COLO668 (cell line): ENCODE results near the gene IP6K3.
A peak's percentile ranks its signal among the peaks of the same experiment; 100 is the strongest.

Experiments
- DNase-seq: peaks from one replicate; lab custom pipeline; 2025; ENCODE audit not compliant: unreplicated experiment; lab: John Stamatoyannopoulos, UW

IP6K3 gene

GRCh38 chr6:33724102-33725023 lies 22.3 kb downstream of the IP6K3 start:
- no peak for DNase-seq

DNA sequence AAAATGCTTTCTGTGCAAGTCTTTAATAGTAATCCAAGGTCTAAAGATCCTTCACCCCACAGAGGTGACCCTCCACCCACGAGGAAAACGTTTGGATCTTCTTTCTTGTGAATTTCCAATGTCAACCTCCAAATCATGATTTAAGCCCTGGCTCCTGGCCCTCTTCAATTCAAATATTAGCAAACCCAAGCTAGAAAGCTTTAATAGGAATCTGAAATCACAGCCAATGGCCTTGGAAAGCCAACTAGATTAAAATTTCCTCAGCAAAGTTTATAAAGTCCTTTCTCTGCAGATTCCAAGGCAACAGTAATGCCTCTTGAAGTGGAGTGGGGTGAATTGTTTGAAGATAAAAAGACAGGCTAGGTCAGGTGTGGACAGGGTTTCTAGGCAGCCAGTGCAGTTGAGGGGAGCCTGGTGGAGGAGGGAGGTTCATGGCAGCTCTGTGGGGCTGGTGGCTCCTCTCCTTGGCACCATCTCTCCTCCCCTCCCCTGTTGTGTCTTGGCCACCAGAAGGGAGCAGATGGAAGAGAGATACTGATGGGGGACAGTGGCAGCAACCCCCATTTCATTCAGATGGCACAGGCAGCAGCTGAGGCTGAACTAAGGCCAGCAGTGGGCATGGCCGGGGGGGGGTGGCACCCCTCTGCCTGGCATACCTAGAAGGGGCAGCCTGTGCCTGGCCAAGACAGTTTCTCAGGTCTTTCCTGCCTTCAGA lies 23.2 kb downstream of the IP6K3 start:
- no peak for DNase-seq

- DNase-seq = no peak
Measured at GRCh38 chr6:33722103-33722623, 24.5 kb downstream of the IP6K3 start.

DNA sequence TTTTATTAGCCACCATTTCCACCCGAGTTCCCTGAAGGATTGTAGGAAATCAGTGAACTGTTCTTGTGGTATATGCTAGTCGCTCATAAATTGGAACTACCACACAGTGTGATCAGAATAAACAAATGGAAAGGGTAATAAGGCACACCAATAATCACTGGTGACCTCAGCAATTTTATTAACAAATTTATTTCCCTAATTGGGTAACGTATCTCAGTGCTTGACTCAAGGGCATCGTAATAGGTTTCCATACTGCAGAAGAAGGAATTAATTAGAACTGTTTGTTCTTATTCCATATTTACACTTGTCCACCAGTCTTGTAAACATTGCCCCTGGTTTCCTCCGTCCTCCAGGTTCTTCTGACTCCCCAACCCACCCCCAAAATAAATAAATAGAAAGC lies 25.2 kb downstream of the IP6K3 start:
- no peak for DNase-seq

DNA sequence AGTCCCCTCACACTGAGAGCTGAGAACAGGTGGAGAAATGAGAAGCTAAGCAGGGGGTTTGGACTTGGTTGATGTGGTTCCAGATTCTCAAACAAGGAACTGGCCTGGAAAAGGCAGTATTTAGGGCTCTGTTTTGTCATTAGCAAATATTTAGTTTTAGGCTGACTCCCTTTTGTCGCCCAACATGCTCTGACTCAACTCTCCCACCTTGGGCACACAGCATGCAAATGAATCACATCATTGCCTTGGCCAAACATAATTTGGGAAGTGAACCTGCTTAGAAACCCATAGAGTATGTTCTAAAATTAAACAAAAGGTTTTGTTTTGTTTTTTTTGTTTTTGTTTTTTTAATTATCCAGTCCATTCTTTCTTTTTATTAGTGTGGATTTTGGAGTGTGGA lies 25.7 kb downstream of the IP6K3 start:
- peak; percentile 16 for DNase-seq

DNA sequence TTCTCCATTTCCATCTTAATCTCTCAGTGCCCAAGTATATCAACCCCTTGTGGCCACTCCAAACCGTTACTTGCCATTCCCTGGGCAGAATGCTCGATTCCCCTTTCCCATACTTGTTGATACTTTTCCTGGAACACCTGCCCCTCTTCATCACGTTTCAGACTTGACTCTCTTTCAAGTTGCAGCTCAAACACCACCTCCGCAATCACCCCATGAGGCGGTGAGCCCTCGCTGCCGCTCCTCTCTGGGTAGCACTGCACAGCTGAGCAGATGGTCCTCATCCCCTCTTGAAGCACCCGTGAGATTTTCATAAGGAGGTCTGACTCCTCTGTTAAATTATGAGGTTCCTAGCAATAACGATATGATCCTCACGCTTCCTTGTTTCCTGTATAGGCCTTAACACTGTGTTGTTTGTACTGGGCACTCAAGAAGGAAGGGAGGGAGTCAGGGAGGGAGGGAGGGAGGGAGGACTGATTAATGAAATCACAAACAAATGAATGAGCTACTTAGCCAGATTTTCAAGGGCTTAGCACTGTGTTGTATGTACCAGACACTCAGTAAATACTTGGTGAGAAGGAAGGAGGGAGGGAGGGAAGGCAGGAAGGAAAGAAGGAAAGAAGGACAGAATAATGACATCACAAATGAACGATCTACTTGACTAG lies 27.2 kb downstream of the IP6K3 start:
- DNase-seq = no peak

DNA sequence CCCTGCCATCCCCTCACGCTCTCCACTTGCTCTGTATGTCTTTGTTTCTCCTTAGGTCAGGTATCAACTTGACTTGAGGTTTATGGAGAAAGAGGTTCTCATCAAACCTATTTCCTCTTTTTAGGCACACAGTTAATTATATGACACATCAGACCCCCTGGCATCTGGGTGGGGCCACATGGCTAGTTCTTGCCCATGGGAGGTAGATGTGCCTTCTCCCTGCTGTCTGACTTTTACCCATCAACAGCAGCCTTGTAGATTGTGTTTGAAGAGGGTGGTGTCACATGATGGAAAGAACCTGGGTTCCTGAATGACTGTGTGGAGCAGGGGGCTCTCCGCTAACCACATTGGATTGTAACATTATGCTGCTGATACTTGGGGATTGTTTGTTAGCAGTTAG lies 28.0 kb downstream of the IP6K3 start:
- DNase-seq = no peak

DNA sequence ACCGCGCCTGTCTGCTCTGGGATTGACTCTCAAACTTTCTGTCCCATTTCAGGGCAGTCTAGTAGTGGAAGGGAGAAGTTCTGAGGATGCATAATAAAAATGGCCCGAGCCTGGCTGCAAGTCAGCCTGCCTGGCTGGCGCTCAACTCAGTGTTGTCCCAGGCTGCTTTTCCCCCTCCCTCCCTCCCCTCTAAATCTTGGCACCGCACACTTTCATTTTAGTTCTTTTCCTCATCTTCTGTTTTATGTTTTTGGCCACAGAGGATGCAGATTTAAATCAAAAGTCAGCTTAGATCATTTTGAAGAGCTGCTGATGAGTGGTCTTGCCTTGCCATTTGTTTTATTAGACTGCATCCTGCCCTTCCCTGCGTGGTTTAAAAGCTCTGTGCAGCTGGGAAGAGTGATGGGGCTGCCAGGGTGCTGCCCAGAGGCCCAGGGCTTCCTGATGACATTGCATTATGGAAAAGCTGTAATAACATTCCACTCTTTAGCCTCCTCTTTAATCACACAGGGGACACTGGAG lies 28.7 kb downstream of the IP6K3 start:
- DNase-seq = no peak

GRCh38 chr6:33716890-33717632 lies 29.6 kb downstream of the IP6K3 start:
- peak; percentile 35 for DNase-seq

- peak; percentile 83 for DNase-seq
Measured at GRCh38 chr6:33716379-33716778, 30.3 kb downstream of the IP6K3 start.

DNA sequence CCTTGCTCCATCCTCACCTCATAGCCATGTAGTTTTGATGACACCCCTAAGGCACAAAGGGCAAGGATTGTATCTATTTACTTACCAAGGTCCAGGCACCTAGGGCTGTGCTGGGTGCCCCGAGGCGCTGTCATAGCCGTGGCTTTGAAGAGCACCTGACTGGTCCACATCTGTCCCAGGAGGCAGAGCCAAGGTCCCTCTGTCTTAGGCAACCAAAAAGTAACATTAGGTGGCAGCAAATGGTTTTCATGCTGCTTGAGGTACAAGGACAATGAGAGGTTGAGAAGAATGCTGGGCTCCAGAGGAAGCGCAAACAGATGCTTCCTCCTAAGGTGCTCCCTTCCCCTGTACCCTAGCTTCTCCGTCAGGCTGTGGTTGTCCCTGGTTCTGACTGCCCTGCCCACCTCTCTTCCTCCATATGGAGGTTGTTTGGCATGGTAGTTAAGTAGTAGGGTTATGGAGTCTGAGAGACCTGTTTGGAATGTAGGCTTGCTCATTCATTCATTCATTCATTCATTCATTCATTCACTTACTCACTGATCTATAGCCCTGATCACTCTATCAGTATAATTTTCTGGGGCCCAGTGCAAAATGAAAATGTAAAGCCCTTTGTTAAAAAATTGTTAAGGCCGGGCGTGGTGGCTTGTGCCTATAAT lies 32.2 kb downstream of the IP6K3 start:
- peak; percentile 22 for DNase-seq

DNA sequence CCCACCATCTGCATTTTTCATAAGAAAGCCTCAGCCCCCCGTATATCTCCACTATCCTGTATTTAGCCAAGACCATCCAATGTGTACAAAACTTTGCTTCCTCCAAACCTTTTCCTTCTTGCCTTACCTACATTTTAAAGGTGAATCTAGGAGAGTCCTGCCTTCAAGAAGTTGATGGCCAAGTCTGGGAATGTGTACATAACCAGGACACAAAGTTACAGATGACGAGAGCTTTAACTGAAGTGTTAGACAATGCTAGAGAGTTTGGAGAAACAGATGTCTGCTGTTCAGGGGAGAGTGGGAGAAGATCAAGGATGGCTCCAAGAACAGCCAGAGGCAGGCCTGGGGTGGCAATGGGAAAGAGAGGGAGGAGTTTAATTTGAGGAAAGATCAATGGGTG lies 32.9 kb downstream of the IP6K3 start:
- DNase-seq = no peak

DNA sequence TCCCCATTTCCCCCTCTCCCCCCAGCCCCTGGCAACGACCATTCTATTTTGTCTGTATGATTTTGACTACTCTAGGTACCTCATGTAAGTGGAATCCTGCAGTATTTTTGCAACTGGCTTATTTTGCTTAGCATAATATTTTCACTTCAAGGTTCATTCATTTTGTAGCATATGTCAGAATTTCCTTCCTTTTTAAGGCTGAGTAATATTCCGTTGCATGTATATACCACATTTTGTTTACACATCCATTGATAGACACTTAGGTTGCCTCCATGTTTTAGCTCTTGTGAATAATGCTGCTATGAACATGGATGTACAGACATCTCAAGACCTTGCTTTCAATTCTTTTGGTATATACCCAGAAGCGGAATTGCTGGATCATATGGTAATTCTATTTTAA lies 33.8 kb downstream of the IP6K3 start:
- DNase-seq = no peak

DNA sequence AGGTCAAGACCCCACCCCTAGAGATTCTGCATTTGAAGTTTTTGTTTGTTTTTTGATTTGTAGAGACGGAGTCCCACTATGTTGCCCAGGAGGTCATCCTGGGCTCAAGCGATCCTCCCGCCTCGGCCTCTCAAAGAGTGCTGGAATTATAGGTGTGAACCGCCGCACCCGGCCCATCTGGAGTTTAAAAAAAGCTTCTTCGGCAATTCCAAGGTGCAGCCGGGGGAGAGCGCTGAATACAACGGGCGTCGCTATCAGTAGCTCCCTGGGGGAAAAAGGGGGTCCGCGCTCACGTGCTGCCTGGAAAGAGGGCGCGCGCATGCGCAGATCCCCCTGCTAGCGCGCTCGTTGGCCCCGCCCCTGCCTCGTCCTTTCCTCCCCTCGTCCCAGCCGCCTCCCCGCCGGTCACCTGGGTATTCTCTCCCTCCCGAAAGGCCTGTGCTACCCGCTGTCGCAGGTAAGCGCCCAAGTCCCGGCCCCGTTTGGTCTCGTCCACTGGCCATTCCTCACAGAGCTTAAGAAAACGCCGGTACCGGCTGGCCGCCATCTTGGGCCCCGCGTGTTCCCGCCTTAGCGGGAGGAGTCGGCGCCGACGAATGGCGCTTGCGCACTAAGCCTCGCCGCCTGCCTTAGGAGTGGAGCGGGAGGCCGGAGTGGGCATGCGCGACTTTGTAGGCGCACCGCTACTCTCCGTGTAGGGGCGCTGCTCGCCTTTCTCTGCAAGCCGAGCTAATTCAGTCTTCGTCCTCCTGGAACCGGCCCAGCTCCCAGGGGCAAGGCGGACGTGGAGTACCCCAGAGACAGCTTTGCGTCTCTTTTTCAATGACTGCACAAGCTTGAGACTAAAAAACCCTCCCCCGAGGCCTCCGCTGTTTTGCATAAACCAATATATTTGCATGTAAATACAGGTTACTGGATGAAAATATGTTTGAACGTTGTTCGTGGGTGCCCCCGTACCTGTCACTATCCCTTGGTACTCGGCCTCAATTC lies 35.3 kb downstream of the IP6K3 start, which contains the start of gene UQCC2:
Gene UQCC2, minus strand, starts transcription at position 561 of the 990 bp plus-strand sequence. Its CDS starts 14 bp downstream, at position 547.
- DNase-seq = peak; percentile 94

GRCh38 chr6:33710296-33711121 lies 36.2 kb downstream of the IP6K3 start:
- peak; percentile 40 for DNase-seq

- no peak for DNase-seq
Measured at GRCh38 chr6:33709605-33710295, 37.0 kb downstream of the IP6K3 start.

DNA sequence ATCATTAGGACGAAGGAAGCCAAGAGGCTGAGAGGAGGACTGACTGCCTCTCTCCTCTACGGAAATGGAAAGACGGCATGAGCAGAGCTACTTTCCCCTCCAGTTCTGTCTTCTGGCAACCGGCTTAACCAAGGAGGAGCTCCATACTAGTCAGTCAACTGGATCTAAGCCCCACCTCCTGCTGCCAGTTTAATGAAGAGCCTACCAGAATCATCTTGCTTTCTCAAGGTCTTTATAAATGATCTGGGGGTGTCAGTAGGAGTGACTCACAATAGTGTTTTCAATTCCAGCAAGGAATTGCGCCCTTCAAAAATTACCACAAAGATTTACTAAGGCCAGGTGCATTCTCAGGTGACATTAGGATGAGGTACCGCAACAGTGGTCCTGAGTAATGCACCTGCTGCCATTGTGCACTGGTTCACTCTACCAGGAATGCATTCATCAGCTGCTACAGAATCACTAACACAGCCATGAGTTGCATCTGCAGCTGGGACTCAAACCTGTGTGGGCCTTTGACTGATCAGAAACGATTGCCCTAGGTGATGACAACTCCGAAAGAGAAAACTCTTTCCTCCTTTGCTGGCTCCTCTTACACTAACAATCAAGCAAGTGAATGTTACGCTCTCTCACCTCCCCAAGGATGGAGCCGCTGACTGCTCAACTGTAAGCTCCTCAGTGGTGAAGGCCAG lies 38.0 kb downstream of the IP6K3 start:
- DNase-seq = no peak
